ENCODE measurements around the gene CDCA8. TPM values are rescaled to one million over a fixed set of nuclear protein-coding genes. Genes with fewer than 3 reads are reported as not detected.

CDCA8 gene
- total and polyA plus RNA-seq, 2 experiments from 2014 or later: 31.6 to 37.9 TPM

- TF ChIP-seq, protein P1, sequence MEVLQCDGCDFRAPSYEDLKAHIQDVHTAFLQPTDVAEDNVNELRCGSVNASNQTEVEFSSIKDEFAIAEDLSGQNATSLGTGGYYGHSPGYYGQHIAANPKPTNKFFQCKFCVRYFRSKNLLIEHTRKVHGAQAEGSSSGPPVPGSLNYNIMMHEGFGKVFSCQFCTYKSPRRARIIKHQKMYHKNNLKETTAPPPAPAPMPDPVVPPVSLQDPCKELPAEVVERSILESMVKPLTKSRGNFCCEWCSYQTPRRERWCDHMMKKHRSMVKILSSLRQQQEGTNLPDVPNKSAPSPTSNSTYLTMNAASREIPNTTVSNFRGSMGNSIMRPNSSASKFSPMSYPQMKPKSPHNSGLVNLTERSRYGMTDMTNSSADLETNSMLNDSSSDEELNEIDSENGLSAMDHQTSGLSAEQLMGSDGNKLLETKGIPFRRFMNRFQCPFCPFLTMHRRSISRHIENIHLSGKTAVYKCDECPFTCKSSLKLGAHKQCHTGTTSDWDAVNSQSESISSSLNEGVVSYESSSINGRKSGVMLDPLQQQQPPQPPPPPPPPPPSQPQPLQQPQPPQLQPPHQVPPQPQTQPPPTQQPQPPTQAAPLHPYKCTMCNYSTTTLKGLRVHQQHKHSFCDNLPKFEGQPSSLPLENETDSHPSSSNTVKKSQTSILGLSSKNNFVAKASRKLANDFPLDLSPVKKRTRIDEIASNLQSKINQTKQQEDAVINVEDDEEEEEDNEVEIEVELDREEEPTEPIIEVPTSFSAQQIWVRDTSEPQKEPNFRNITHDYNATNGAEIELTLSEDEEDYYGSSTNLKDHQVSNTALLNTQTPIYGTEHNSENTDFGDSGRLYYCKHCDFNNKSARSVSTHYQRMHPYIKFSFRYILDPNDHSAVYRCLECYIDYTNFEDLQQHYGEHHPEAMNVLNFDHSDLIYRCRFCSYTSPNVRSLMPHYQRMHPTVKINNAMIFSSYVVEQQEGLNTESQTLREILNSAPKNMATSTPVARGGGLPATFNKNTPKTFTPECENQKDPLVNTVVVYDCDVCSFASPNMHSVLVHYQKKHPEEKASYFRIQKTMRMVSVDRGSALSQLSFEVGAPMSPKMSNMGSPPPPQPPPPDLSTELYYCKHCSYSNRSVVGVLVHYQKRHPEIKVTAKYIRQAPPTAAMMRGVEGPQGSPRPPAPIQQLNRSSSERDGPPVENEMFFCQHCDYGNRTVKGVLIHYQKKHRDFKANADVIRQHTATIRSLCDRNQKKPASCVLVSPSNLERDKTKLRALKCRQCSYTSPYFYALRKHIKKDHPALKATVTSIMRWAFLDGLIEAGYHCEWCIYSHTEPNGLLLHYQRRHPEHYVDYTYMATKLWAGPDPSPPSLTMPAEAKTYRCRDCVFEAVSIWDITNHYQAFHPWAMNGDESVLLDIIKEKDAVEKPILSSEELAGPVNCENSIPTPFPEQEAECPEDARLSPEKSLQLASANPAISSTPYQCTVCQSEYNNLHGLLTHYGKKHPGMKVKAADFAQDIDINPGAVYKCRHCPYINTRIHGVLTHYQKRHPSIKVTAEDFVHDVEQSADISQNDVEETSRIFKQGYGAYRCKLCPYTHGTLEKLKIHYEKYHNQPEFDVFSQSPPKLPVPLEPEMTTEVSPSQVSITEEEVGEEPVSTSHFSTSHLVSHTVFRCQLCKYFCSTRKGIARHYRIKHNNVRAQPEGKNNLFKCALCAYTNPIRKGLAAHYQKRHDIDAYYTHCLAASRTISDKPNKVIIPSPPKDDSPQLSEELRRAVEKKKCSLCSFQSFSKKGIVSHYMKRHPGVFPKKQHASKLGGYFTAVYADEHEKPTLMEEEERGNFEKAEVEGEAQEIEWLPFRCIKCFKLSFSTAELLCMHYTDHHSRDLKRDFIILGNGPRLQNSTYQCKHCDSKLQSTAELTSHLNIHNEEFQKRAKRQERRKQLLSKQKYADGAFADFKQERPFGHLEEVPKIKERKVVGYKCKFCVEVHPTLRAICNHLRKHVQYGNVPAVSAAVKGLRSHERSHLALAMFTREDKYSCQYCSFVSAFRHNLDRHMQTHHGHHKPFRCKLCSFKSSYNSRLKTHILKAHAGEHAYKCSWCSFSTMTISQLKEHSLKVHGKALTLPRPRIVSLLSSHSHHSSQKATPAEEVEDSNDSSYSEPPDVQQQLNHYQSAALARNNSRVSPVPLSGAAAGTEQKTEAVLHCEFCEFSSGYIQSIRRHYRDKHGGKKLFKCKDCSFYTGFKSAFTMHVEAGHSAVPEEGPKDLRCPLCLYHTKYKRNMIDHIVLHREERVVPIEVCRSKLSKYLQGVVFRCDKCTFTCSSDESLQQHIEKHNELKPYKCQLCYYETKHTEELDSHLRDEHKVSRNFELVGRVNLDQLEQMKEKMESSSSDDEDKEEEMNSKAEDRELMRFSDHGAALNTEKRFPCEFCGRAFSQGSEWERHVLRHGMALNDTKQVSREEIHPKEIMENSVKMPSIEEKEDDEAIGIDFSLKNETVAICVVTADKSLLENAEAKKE (CRISPR knock-in tag; IDR thresholded peaks at IDR 0.05): no peak
- TF ChIP-seq CTCF (conservative IDR thresholded peaks at IDR 0.05; ENCODE audit: low read depth in 2 of 2) (no peak), ZNF331 (CRISPR knock-in tag; IDR thresholded peaks at IDR 0.05; ENCODE audit: low read depth) (no peak), ZNF114 (CRISPR knock-in tag; IDR thresholded peaks at IDR 0.05) (no peak), EZH2 (IDR thresholded peaks at IDR 0.05; ENCODE audit: low read depth, unreplicated experiment) (no peak), EZH2phosphoT487 (IDR thresholded peaks at IDR 0.05; ENCODE audit: unreplicated experiment) (no peak)
These were observed 20.0 kb upstream of the CDCA8 start (continued) for GRCh38 chr1:37672136-37672870.

- Histone ChIP-seq H3K36me3 (ENCODE audit: insufficient read depth) (no peaks in the 10 kb centered on the region), H3K4me3 (no peak overlapping the region), H3K27ac (ENCODE audit: low read depth) (no peak overlapping the region), H3K4me1 (ENCODE audit: insufficient read depth) (no peaks in the 10 kb centered on the region), H3K27me3 (ENCODE audit: insufficient read depth) (no peaks in the 10 kb centered on the region), H3K4me2 (no peak overlapping the region), H2AFZ (0 out of 2 replicates have a peak overlapping the region, but pooled peaks have one; percentile 18), H4K20me1 (replicated peaks; ENCODE audit: insufficient read depth) (no peaks in the 10 kb centered on the region), H3F3A (replicated peaks; ENCODE audit: low read depth) (no peaks in the 10 kb centered on the region), H3K79me2 (replicated peaks; ENCODE audit: insufficient read depth) (no peaks in the 10 kb centered on the region), H3K9me2 (ENCODE audit: insufficient read depth) (no peaks in the 10 kb centered on the region)
- peak; percentile 41 for DNase-seq (ENCODE audit: low spot score)
- Mint-ChIP-seq H3K27me3 (ENCODE audit: insufficient read depth, low read depth, poor library complexity) (peaks cover 4% of the 10 kb centered on the region), H3K9me3 (no peaks in the 10 kb centered on the region), H3K36me3 (ENCODE audit: low read depth) (no peaks in the 10 kb centered on the region), H3K4me3 (no peak overlapping the region), H3K4me1 (peaks cover 6% of the 10 kb centered on the region), H3K27ac (no peak overlapping the region)
- peak; percentile 89 for ATAC-seq
- TF ChIP-seq, protein P1 (CRISPR knock-in tag; IDR thresholded peaks at IDR 0.05): no peak
- no peak for TF ChIP-seq EZH2 (IDR thresholded peaks at IDR 0.05; ENCODE audit: low read depth, unreplicated experiment)
These were observed 18.4 kb upstream of the CDCA8 start for GRCh38 chr1:37673920-37674319.
